Fibroblast of lung (primary cell): ENCODE data around the gene DNASE2B.

ENCODE experiments used
- CTCF ChIP-seq, 2 donors: IDR thresholded peaks in 1 of 2; conservative IDR thresholded peaks in 1 of 2; 1 replicate in 1 of 2; 2 replicates in 1 of 2; pipeline ENCODE4 v1.5.1; 2011 to 2012; ENCODE audit warnings: low read length in 2 of 2, control low read depth in 1 of 2, inconsistent platforms in 1 of 2, low read depth in 1 of 2, mild to moderate bottlenecking in 1 of 2
- EZH2 ChIP-seq: IDR thresholded peaks from 2 replicates; pipeline ENCODE4 v1.5.1; 2012; ENCODE audit warnings: low read length, control low read depth, mild to moderate bottlenecking; ENCODE audit errors: missing control alignments

- TF ChIP-seq CTCF (conservative IDR thresholded peaks at IDR 0.05 in 1 of 2, IDR thresholded peaks at IDR 0.05 in 1 of 2; ENCODE audit: low read depth in 1 of 2, low read length in 2 of 2) (no peak), EZH2 (no peak)
These were observed 5.1 kb downstream of the DNASE2B start for GRCh38 chr1:84403347-84403746.
